ENCODE results near the gene ENC1.

Gene ENC1

DNA sequence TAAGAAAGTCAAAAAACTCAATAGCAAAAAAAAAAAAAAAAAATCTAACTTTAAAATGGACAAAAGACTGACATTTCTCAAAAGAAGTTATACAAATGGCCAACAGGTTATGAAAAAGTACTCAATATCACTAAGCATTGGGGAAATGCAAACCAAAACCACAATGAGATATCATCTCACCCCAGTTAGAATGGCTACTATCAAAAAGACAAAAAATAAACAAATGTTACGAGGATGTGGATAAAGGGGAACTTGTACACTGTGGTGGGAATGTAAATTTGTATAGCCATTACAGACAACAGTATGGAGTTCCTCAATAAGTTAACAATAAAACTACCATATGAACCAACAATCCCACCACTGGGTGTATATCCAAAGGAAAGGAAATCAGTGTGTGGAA is 37.2 kb downstream of the ENC1 start:
- no peak for DNase-seq

DNA sequence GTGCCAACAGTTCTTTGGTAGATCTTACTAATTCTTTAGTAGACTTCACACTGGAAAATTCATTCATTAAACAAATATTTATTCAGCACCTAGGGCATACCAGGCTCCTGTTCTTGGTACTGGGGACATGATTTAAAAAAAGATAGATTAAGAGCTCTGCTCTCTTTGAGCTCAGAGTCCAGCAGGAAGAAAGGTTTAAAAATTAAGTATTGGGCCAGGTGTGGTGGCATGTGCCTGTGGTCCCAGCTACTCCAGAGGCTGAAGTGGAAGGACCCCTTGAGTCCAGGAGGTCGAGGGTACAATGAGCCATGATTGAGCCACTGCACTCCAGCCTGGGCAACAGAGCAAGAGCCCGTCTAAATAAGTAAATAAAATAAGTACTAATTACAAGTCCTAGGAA is 41.4 kb downstream of the ENC1 start:
- DNase-seq = no peak

DNA sequence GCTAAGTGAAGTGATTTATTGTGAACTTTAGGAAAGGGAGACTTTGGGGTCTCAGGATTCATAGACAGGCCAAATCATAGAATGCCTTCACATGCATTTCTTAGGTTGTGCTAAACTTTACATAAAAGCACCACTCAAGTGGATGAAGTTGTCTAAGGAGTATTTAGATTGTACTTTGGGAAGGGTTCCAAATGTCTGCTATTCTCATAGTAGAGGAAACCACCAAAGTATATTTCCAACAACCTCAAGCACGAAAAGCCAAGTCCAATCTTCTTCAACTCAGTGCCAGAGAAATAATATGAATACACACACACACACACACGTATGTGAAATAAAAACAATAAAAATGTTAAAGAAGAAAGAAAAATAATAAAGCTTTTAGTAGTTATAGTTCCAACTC is 41.8 kb downstream of the ENC1 start:
- DNase-seq = no peak

DNA sequence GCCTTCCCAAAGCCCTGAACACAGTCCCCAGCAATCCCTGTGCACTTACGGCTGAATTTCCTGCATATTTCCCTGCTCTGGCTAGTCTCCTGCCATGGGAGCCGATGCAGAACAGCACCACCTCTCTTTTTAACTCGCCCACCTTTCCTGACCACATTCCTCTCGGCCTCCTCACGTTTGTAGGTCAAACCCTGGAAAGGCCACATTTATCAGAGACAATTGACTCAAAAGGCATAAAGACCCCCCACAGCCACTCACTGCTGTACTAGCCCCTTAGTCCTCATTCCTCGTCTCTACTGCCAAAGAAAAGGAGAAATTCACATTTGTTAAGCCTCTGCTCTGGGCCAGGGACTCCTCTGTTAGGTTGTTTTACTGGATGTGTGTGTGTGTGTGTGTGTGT is 43.6 kb downstream of the ENC1 start:
- no peak for DNase-seq

DNA sequence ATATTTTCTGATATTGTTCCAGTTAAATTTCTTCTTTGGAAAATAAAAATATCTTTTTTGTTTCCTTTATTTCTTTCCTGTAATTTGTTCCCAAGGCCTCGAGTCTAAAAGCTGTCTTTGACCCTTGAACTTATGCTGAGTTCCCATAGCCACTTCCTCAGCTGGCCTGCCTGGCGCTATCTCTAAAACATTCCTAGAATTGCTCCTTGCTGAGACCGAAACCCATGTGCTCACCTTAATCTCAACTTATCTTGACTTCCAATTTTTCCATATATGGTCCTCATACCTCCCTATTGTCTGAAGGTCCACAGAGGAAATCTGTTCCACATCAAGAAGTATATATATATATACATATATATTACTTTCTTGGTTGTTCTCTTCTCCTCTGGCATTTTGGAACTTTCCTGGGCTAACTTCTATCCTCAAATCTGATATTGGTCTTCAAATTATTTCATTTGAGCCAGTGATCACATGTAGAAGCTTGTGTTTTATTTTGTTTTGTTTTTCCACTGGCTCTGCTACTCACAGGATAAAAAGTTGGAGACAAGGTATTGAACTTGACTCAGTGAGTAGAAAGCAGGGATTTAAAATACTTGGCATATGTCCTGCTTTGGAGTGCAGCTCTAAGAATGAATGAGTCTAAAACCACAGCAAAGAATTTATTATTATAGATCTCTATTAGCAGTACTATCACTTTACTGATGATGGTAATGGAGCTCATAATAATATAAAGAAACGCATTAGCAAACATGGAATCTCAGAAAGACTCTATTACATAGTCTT is 45.2 kb downstream of the ENC1 start:
- no peak for DNase-seq

DNA sequence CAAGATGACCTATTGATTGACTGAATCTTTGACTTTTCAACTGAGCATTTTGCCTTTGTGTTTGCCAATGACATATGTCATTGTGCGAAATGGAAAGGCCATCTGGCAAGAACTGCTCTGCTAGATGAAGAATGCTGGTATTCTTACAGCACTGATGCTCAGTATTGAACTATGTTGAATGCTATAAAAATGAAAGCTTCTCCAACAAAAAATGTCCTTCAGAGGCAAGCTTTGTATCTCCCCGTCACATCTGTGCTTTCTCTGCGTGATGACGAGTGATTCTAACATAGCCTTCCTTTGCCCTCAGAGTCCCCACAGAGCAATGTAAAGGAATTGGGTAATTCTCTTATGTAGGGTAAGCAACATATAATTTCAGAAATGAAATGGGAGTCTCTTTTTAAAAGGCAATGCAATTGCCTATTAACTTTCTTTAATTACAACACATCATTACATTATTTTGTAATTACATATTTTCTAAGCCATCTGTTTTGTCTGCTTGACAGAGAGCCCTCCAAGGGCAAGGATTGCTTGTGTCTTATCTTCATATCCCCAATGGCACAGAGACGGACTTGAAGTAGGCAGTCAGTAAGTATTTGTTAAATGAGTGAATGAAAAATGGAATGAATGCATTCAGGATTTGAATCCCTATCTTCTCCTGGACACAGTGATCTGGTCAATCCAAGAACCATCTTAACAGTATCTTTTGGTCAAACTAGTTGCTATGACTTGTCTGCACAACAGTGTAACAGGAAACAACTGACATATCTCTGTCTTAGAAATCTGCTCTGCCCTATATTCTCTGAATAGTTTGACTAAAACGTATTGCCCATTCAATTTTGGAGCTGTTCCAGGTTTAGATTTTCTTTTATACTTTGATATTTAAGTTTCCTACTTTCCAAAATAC is 46.1 kb downstream of the ENC1 start:
- no peak for DNase-seq

DNA sequence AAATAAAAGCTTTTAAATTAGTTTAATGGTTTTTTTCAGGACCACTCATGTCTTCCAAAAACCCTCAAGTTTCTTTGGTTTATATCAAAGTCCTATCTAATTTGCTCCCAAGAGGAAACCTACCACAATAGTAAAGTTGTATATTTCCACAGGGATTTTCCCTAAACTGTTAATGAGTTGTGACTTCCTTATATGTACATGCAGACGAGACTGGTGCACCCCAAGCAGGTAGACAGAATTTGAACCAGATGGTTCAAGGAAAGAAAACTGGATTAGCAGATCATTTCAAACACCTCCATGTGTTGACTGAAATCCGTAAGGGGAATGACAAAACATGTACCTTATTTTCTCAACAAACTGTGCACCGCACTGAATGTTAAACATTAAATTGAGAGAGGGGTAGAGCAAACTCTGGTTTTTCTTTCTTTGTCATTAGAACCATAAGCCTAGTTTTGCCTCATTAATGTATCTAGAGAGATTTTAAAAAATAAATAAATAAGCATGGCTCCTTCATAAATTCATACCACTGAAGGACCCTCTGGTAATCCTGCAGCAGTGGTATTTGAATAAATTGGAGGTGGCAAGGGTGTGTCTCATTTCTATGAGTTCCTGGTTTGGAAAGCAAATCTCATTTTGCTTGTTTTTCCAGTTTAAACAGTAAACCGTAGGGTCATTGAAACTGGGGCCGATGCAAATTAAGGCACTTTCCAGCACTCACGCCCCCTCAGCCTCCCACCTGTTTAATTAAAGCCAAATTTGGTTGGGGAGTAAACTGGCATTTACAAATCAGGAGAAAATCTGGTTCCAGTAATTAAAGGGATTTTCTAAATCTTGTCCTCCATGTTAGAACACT is 51.1 kb downstream of the ENC1 start:
- DNase-seq = no peak

DNA sequence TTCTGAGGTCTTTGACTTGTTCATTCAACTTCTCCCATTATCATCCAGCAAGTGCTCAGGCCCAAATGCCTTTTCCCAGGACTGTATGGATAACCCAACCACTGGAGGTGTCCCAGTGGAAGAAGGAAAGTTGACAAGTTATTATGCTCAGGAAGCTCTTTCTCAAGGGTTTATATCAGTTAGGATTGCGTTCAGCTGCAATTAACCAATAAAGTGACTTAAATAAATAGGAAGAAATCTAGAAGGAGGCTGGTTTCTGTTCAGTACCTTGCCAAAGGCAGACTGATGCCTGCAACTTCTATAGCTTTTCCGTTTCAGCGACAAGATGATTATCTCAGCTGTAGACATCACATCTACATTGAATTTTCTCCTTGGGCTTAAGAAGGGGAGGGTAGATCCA is 52.1 kb downstream of the ENC1 start:
- DNase-seq = no peak

DNA sequence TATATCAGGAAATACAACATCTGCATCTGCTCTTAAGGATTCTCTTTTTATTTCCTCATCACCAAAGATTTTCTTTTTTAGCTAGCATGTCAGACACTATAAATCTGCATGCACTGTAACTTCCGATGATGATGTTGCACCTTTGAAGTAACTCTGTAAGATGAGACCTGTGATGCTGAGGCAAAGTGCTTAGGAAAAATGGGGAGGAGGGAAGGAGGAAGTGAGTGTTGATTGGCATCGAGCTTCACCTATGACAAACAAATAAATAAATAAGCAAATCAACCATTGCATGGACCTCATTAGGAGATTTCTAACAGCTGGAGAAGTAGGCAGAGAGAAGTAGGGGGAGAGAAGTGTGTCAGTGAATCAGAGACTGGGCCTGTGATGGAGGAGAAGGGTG is 52.6 kb downstream of the ENC1 start:
- DNase-seq = no peak

DNA sequence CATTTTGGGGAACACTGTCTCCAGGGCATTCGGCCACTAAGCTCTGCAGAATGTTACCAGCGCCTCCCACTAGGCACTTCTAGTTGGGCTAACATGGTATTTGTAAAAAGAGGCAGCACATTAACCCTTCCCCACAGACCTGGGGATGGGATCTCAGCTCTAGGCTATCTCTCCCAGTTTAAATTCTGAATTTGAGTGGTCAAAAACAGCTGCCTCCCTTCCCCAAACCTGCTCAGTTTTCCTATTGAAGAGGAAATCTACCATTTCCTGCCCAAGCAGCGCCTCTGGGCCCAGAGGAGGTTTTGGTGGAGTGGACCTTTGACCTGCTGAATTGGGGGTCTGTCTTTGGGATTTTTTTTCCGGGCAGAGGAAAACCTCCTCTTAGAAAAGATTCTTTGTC is 53.2 kb downstream of the ENC1 start:
- DNase-seq = no peak

DNA sequence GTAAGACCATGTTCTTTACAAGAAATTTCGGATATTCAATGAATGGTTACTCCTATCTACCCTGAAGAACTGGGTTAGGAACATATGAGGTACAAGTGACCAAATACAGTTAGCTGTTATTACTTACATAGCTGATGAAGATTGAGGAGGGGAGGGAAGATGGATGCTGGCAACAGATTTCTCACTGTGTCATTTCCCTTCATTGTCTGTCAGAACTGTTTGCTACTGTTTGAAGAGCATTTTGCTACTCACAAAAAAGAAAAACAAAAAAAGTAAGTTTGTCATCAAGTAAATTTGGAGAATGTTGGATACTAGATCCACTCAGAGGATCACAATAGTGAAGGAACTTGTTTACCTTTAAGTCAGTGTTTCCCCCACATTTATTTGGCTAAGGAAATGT is 53.7 kb downstream of the ENC1 start:
- no peak for DNase-seq

DNA sequence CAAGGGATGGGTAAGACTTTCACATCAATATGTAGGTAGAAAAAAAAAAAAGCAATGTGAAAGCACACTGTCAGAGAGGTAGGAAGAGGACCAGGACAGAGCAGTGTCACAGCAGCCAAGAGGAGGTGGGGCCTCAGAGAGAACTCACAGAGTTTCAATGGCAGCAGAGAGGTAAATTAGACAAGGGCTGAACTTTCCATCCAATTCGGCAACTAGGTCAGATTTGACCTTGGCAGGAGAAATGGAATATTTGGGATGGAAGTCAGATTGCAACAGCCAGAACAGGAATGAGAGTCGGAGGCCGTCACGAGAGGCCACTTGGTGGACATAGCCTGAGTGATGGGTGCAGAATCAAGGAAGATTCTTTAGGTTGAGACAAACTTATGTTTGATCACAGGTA is 57.7 kb downstream of the ENC1 start:
- no peak for DNase-seq

DNA sequence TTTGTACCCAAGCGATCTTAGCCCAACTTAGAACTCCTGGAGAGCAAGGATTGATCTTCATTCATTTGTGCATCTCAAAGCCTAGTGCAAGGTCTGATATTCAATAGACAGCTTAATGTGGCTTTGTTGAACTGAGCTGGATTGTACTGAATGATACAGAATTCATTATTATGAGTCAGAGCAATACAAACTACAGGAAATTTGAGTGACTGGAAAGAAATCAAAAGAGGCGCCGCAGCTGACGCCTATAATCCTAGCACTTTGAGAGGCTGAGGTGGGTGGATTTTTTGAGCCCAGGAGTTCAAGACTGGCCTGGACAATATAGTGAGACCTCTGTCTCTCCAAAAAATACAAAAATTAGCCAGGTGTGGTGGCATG is 58.6 kb downstream of the ENC1 start:
- DNase-seq = no peak

DNA sequence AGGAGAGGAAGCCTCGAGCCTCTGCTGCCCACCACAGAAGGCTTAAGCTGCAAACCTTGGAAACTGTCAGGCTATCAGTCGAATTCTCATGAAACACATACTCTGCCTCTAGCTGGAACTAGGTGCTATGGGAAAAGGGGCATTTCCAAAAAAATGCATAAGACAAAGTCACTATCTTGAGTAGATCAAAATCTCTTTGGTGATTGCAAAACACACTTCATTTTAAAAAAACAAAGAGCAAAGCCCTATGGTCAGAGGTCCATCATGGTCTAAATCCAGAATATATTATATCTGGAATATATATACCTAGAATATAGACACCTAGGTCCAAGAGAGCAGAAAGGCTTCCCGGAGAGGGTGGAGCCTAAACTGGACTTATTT is 59.8 kb downstream of the ENC1 start:
- DNase-seq = no peak

DNA sequence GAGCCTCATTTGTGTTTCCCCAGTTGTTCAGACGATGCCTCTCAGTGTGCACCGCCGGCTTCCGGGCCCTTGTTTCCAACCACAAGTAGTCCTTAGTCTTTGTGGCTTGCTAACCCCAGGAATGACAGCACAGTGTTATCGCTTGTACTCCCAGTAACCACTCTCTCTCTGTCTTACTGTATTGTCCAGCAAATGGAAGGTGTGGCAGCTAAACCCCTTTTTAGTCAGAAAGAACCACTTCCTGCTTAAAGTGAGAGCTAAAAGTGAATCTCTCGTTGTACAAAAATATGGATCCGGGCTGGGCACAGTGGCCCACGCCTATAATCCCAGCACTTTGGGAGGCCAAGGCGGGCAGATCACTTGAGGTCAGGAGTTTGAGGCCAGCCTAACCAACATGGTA is 61.3 kb downstream of the ENC1 start:
- no peak for DNase-seq

DNA sequence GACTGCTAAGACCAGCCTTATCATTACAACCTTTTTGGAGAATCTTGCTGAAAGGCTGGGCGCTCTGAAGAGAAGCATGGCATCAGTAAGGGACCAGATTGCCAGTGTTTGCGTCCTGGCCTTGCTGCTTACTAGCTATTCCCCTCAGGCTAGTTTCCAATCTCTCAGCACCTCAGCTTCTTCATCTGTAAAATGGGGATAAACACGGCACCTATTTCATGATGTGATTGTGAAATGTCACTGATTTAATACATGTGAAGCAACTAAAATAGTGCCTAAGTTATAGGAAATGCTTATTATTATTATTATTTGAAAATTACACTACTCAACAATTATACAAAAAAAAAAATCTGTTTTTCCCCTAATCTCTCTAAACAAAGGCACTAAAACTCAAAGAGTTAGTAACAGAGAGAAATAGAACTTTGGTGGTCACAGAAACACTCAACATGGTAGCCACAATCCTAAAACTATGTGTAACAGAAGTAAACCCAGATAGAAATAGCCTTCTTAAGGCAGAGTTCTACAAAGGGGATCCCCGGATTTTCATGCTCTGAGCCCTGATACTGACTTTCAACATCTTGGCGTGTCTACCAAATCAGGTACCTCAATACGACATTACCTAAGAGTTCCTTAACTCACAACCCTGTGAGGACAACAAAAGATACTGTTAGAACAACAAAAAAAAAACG is 62.0 kb downstream of the ENC1 start:
- no peak for DNase-seq

Data from effector CD8-positive, alpha-beta T cell (primary cell).